ENCODE results near the gene TOM1L2. TPM values are rescaled to one million over a fixed set of nuclear protein-coding genes. Genes with fewer than 3 reads are reported as not detected.

TOM1L2 gene
- total RNA-seq, 1 experiment from 2014 or later: 6.4 TPM

- H3K4me3 ChIP-seq (ENCODE audit: low read length): no peak overlapping the region
- peaks cover 70% of the 10 kb centered on the region for H3K4me1 ChIP-seq (ENCODE audit: low read length)
- no peaks in the 10 kb centered on the region for H3K9me3 ChIP-seq (ENCODE audit: low read length)
- no peaks in the 10 kb centered on the region for H3K36me3 ChIP-seq (ENCODE audit: insufficient read depth, low read length)
- peak overlapping the region; percentile 81 for H3K4me2 ChIP-seq (ENCODE audit: low read depth, low read length, poor library complexity, severe bottlenecking)
- H3K9me2 ChIP-seq (replicated peaks; ENCODE audit: insufficient read depth, low read length): no peaks in the 10 kb centered on the region
- H3K79me2 ChIP-seq (ENCODE audit: low read length): peaks cover 80% of the 10 kb centered on the region
- H2AFZ ChIP-seq (ENCODE audit: low read length): no peak overlapping the region
- H4K20me1 ChIP-seq (ENCODE audit: insufficient read depth, low read depth, low read length): peaks cover 34% of the 10 kb centered on the region
- DNase-seq: no peak
- H3K9ac ChIP-seq (ENCODE audit: low read length): peak overlapping the region; percentile 69
- no peaks in the 10 kb centered on the region for H3K27me3 ChIP-seq (ENCODE audit: low read length)
- peak overlapping the region; percentile 90 for H3K27ac ChIP-seq (ENCODE audit: low read length)
These were observed 147.2 kb downstream of the TOM1L2 start for GRCh38 chr17:17824783-17825614.

GRCh38 chr17:17824119-17824782 is 147.9 kb downstream of the TOM1L2 start:
- Histone ChIP-seq H3K79me2 (ENCODE audit: low read length) (peaks cover 72% of the 10 kb centered on the region), H3K27me3 (ENCODE audit: low read length) (no peaks in the 10 kb centered on the region), H3K9me3 (ENCODE audit: low read length) (no peaks in the 10 kb centered on the region), H3K27ac (ENCODE audit: low read length) (peak overlapping the region; percentile 90), H3K36me3 (ENCODE audit: insufficient read depth, low read length) (no peaks in the 10 kb centered on the region), H3K4me3 (ENCODE audit: low read length) (peak overlapping the region; percentile 61), H3K9ac (ENCODE audit: low read length) (peak overlapping the region; percentile 69), H4K20me1 (ENCODE audit: insufficient read depth, low read depth, low read length) (peaks cover 36% of the 10 kb centered on the region), H3K9me2 (replicated peaks; ENCODE audit: insufficient read depth, low read length) (no peaks in the 10 kb centered on the region), H3K4me1 (ENCODE audit: low read length) (peaks cover 75% of the 10 kb centered on the region), H2AFZ (ENCODE audit: low read length) (no peak overlapping the region), H3K4me2 (ENCODE audit: low read depth, low read length, poor library complexity, severe bottlenecking) (peak overlapping the region; percentile 81)
- no peak for DNase-seq

GRCh38 chr17:17823433-17824118 is 148.6 kb downstream of the TOM1L2 start:
- peaks cover 82% of the 10 kb centered on the region for H3K4me1 ChIP-seq (ENCODE audit: low read length)
- H3K27ac ChIP-seq (ENCODE audit: low read length): peak overlapping the region; percentile 90
- H3K79me2 ChIP-seq (ENCODE audit: low read length): peaks cover 68% of the 10 kb centered on the region
- no peaks in the 10 kb centered on the region for H3K27me3 ChIP-seq (ENCODE audit: low read length)
- H3K9ac ChIP-seq (ENCODE audit: low read length): peak overlapping the region; percentile 69
- no peaks in the 10 kb centered on the region for H3K9me2 ChIP-seq (replicated peaks; ENCODE audit: insufficient read depth, low read length)
- H2AFZ ChIP-seq (ENCODE audit: low read length): no peak overlapping the region
- peak overlapping the region; percentile 67 for H3K4me3 ChIP-seq (ENCODE audit: low read length)
- H3K4me2 ChIP-seq (ENCODE audit: low read depth, low read length, poor library complexity, severe bottlenecking): peak overlapping the region; percentile 94
- peaks cover 36% of the 10 kb centered on the region for H4K20me1 ChIP-seq (ENCODE audit: insufficient read depth, low read depth, low read length)
- DNase-seq: peak; percentile 96
- no peaks in the 10 kb centered on the region for H3K36me3 ChIP-seq (ENCODE audit: insufficient read depth, low read length)
- H3K9me3 ChIP-seq (ENCODE audit: low read length): no peaks in the 10 kb centered on the region

GRCh38 chr17:17822616-17823015 is 149.6 kb downstream of the TOM1L2 start:
- Histone ChIP-seq H3K4me1 (ENCODE audit: low read length) (peaks cover 90% of the 10 kb centered on the region), H2AFZ (ENCODE audit: low read length) (no peak overlapping the region), H3K4me2 (ENCODE audit: low read depth, low read length, poor library complexity, severe bottlenecking) (peak overlapping the region; percentile 94), H3K36me3 (ENCODE audit: insufficient read depth, low read length) (no peaks in the 10 kb centered on the region), H3K4me3 (ENCODE audit: low read length) (peak overlapping the region; percentile 67), H3K27me3 (ENCODE audit: low read length) (no peaks in the 10 kb centered on the region), H3K27ac (ENCODE audit: low read length) (peak overlapping the region; percentile 75), H3K79me2 (ENCODE audit: low read length) (peaks cover 59% of the 10 kb centered on the region), H3K9me3 (ENCODE audit: low read length) (no peaks in the 10 kb centered on the region), H3K9ac (ENCODE audit: low read length) (peak overlapping the region; percentile 68), H4K20me1 (ENCODE audit: insufficient read depth, low read depth, low read length) (peaks cover 38% of the 10 kb centered on the region), H3K9me2 (replicated peaks; ENCODE audit: insufficient read depth, low read length) (no peaks in the 10 kb centered on the region)
- DNase-seq: no peak

GRCh38 chr17:17822189-17822588 is 150.0 kb downstream of the TOM1L2 start:
- H3K4me3 ChIP-seq (ENCODE audit: low read length): peak overlapping the region; percentile 67; the same call in 1 of the 2 replicates
- peaks cover 90% of the 10 kb centered on the region for H3K4me1 ChIP-seq (ENCODE audit: low read length)
- H3K9ac ChIP-seq (ENCODE audit: low read length): peak overlapping the region; percentile 68
- H3K36me3 ChIP-seq (ENCODE audit: insufficient read depth, low read length): no peaks in the 10 kb centered on the region
- H3K9me3 ChIP-seq (ENCODE audit: low read length): no peaks in the 10 kb centered on the region
- no peaks in the 10 kb centered on the region for H3K9me2 ChIP-seq (replicated peaks; ENCODE audit: insufficient read depth, low read length)
- H4K20me1 ChIP-seq (ENCODE audit: insufficient read depth, low read depth, low read length): peaks cover 38% of the 10 kb centered on the region
- peaks cover 55% of the 10 kb centered on the region for H3K79me2 ChIP-seq (ENCODE audit: low read length)
- peak overlapping the region; percentile 94 for H3K4me2 ChIP-seq (ENCODE audit: low read depth, low read length, poor library complexity, severe bottlenecking)
- peak overlapping the region; percentile 75 for H3K27ac ChIP-seq (ENCODE audit: low read length)
- H2AFZ ChIP-seq (ENCODE audit: low read length): no peak overlapping the region
- DNase-seq: no peak
- no peaks in the 10 kb centered on the region for H3K27me3 ChIP-seq (ENCODE audit: low read length)

GRCh38 chr17:17820463-17821158 is 151.6 kb downstream of the TOM1L2 start:
- Histone ChIP-seq H3K4me2 (ENCODE audit: low read depth, low read length, poor library complexity, severe bottlenecking) (peak overlapping the region; percentile 94), H2AFZ (ENCODE audit: low read length) (no peak overlapping the region), H3K4me3 (ENCODE audit: low read length) (peak overlapping the region; percentile 36; the same call in 1 of the 2 replicates), H3K27me3 (ENCODE audit: low read length) (no peaks in the 10 kb centered on the region), H3K79me2 (ENCODE audit: low read length) (peaks cover 40% of the 10 kb centered on the region), H3K9ac (ENCODE audit: low read length) (peak overlapping the region; percentile 68), H4K20me1 (ENCODE audit: insufficient read depth, low read depth, low read length) (peaks cover 38% of the 10 kb centered on the region), H3K9me2 (replicated peaks; ENCODE audit: insufficient read depth, low read length) (no peaks in the 10 kb centered on the region), H3K4me1 (ENCODE audit: low read length) (peaks cover 74% of the 10 kb centered on the region), H3K36me3 (ENCODE audit: insufficient read depth, low read length) (no peaks in the 10 kb centered on the region), H3K9me3 (ENCODE audit: low read length) (no peaks in the 10 kb centered on the region), H3K27ac (ENCODE audit: low read length) (peak overlapping the region; percentile 75)
- DNase-seq: no peak

GRCh38 chr17:17820046-17820445 is 152.2 kb downstream of the TOM1L2 start:
- Histone ChIP-seq H3K36me3 (ENCODE audit: insufficient read depth, low read length) (no peaks in the 10 kb centered on the region), H3K4me2 (ENCODE audit: low read depth, low read length, poor library complexity, severe bottlenecking) (peak overlapping the region; percentile 94), H3K9ac (ENCODE audit: low read length) (peak overlapping the region; percentile 68), H3K4me3 (ENCODE audit: low read length) (peak overlapping the region; percentile 36; the same call in 1 of the 2 replicates), H3K27ac (ENCODE audit: low read length) (peak overlapping the region; percentile 75), H3K9me2 (replicated peaks; ENCODE audit: insufficient read depth, low read length) (no peaks in the 10 kb centered on the region), H2AFZ (ENCODE audit: low read length) (no peak overlapping the region), H3K9me3 (ENCODE audit: low read length) (no peaks in the 10 kb centered on the region), H3K4me1 (ENCODE audit: low read length) (peaks cover 70% of the 10 kb centered on the region), H4K20me1 (ENCODE audit: insufficient read depth, low read depth, low read length) (peaks cover 38% of the 10 kb centered on the region), H3K79me2 (ENCODE audit: low read length) (peaks cover 39% of the 10 kb centered on the region), H3K27me3 (ENCODE audit: low read length) (no peaks in the 10 kb centered on the region)
- no peak for DNase-seq
